HG03571 (cell line): Measurements from ENCODE around the gene KRT14.

Source experiments
- ATAC-seq: cut with Tn5 transposase; IDR thresholded peaks from one replicate; pipeline ENCODE4 v1.9.1; 2021; ENCODE audit not compliant: unreplicated experiment

The KRT14 gene

DNA sequence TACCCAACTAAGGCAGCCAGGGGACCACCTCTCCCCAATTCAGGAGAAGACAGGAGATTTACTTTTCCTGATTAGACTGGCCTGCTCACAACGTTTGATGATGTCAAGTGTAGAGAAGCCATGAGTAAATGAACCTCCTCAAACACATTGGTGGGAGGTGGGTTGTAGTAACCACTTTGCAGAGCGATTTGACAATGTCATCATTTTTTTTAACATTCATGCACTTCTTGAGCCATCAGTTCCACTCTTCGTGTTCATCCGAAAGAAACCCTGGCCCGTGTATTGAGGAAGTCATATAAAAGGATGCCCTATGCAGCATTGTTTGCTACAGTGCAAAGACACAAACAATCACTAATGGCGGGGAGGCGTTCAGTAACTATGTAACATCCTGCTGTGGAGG lies 53.1 kb downstream of the KRT14 start:
- ATAC-seq: no peak

- ATAC-seq: no peak
Measured at GRCh38 chr17:41532947-41533570, 53.6 kb downstream of the KRT14 start.
